GM21447 (cell line): ENCODE measurements around the gene TMEM183A.

Experiments used
- ATAC-seq: cut with Tn5 transposase; IDR thresholded peaks from one replicate; pipeline ENCODE4 v1.9.1; 2021; ENCODE audit not compliant: unreplicated experiment

The TMEM183A gene

GRCh38 chr1:203063287-203063686 is 56.1 kb downstream of the TMEM183A start:
- ATAC-seq = no peak

- no peak for ATAC-seq
Measured at GRCh38 chr1:203065191-203065590, 58.0 kb downstream of the TMEM183A start.

DNA sequence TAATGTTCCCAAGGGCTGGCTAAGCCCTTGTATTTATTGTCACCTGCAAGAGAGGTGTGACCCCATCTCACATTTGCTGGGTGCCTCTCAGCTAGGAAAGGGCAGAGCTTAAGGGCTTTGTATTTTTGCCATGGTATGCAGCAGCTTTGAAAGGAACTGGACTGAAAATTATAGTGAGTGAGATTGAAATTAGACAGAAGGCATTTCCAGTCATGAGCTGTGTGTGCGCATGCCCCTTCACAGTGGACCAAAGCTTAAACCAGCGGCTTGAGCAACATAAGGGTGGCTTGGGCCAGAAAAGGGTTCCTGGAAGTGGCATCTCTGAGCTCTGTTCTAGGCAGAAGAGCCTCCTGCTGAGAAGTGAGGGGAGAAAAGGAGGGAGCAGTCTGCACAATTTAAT is 58.8 kb downstream of the TMEM183A start:
- no peak for ATAC-seq

DNA sequence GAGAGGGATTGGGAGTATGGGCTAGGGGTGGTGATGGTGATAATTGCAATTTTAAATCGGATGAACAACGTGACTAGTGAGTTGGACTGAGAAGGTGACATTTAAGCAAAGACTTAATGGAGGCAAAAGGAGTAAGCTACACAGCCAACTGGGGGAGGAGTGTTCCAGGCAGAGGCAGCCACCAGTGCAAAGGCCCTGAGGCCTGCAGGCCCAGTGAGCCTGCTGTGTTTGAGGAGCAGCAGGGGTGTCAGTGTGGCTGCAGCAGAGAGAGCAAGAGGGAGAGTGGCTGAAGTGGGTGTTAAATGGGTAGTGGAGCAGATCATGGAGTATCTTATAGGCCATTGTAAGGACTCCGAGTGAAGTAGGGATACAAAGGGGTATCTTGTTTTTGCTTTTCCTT is 59.8 kb downstream of the TMEM183A start:
- no peak for ATAC-seq

GRCh38 chr1:203069030-203069747 is 62.0 kb downstream of the TMEM183A start:
- no peak for ATAC-seq

DNA sequence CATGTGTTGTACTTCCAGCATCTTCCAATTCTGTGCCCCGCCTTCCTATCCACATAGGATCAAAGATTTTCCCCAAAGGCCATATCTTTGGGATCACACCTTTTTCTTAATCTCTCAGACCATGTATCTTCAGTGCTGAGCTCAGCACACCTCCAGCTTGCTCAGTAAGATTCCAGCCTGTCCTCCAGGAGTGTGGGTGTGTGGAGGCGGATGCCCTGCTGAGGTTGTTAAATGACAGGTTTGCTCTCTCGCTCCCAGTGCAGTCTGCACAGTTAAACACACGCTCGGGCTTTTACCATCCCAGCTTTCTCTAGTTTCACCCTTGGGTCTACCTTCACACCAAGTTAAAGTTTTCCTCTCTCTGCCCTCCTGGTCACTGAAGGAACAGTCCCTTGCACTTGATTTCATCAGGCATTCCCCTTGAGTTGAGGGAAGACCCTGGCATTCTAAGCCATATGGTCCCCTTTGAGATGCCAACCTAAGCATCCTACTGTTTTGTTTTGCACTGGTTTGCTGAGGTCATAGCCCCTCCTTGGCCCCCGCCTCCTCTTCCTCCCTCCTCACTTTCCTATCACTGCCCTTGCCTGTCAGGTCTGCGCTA is 64.9 kb downstream of the TMEM183A start:
- no peak for ATAC-seq

DNA sequence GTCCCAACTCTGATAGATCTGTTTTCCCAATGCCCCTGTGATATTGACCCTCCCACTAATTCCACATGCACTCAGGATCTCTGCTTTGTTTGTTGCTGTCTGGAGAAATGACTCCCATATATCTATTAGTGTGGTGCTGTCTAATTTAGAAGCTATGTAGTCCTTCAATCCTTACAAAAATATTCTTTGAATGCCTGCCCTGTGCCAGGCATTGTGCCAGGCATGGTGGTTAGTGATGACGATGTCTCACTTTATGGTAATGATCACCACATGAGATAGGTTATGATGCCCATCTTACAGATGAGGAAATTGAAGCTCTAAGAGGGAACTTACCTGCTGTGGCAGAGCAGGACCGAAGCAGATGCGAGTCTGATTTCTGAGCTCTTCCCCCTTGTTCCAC is 65.7 kb downstream of the TMEM183A start:
- ATAC-seq = no peak

DNA sequence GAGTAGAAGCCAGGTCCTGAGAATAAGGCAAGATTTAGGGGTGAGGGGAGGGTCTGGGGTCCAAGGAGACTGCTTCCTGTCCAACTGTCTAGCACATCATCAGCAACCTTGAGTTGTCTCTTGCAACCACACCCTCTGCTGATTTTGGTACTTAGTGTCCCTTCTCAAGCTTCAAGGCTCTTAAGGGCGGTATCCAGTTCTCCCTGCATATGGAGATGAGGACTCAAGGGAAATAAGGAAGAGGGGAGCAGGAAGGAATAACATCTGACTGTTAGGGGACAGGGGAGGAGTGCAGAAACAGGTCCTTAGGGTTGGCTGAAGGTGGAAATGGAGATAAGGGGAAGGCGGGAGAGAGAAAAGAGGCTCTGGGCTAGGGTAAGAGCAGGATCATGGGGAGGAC is 66.3 kb downstream of the TMEM183A start:
- no peak for ATAC-seq
